Ectodermal cell (in vitro differentiated cells): ENCODE data around the gene CLEC16A.

ENCODE experiments used
- H3K27ac ChIP-seq: 2 replicates; pipeline ENCODE4 v1.7.0; 2013; ENCODE audit warnings: mild to moderate bottlenecking, low read depth, low read length; ENCODE audit not compliant: insufficient read depth, poor library complexity, severe bottlenecking
- H3K27me3 ChIP-seq: 2 replicates; pipeline ENCODE4 v1.7.0; 2013; ENCODE audit warnings: mild to moderate bottlenecking, low read length; ENCODE audit not compliant: insufficient read depth, control insufficient read depth, poor library complexity, severe bottlenecking
- H3K36me3 ChIP-seq: one replicate; pipeline ENCODE4 v1.7.0; 2013; ENCODE audit warnings: low read length; ENCODE audit not compliant: control insufficient read depth, insufficient read depth
- H3K4me1 ChIP-seq: one replicate; pipeline ENCODE4 v1.7.0; 2013; ENCODE audit warnings: low read length; ENCODE audit not compliant: control insufficient read depth, insufficient read depth
- H3K4me3 ChIP-seq: 2 replicates; pipeline ENCODE4 v1.7.0; 2013; ENCODE audit warnings: low read depth, low read length, control low read depth; ENCODE audit not compliant: insufficient read depth
- H3K9me3 ChIP-seq: 2 replicates; pipeline ENCODE4 v1.7.0; 2013; ENCODE audit warnings: mild to moderate bottlenecking, low read length, moderate library complexity; ENCODE audit not compliant: control insufficient read depth
- WGBS, 2 experiments: methylation state at CpG; one replicate each; pipeline ENCODE4 v1.1.7; 2013; ENCODE audit warnings: missing lambda C conversion rate in 2 of 2; 5-methylcytosine and 5-hydroxymethylcytosine counted together

CLEC16A gene

GRCh38 chr16:10932959-10933710 is 11.2 kb upstream of the CLEC16A start:
- Histone ChIP-seq H3K27ac (no peak overlapping the region), H3K4me3 (no peak overlapping the region), H3K36me3 (peaks cover 6% of the 10 kb centered on the region), H3K9me3 (no peaks in the 10 kb centered on the region), H3K27me3 (no peaks in the 10 kb centered on the region), H3K4me1 (no peaks in the 10 kb centered on the region)
- WGBS, 2 experiments = 94% methylated on average over 11 of the region's 11 CpGs

DNA sequence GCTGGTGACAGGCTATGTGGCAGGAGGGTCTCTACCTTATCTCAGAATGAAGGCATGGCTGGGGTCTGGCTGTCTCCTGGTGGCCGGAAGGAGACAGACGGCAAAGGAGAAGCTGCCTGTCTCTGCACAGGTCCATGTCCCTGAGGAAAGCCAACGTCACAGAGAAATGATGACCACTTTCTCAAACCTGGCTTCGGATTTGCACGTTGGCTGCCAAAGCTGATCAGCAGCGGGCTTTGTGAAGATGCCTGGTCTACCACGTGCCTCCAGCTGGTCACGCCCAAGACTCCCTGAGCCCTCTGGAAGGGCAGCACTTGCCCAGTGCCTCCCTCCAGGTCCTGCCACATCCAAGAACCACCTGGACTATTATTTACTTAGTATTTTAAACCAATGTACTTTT is 10.5 kb upstream of the CLEC16A start:
- Histone ChIP-seq H3K4me1 (no peaks in the 10 kb centered on the region), H3K9me3 (no peaks in the 10 kb centered on the region), H3K27ac (no peak overlapping the region), H3K27me3 (no peaks in the 10 kb centered on the region), H3K36me3 (peaks cover 6% of the 10 kb centered on the region), H3K4me3 (no peak overlapping the region)
- WGBS, 2 experiments = 94 to 95% methylated on average over 8 of the region's 8 CpGs

DNA sequence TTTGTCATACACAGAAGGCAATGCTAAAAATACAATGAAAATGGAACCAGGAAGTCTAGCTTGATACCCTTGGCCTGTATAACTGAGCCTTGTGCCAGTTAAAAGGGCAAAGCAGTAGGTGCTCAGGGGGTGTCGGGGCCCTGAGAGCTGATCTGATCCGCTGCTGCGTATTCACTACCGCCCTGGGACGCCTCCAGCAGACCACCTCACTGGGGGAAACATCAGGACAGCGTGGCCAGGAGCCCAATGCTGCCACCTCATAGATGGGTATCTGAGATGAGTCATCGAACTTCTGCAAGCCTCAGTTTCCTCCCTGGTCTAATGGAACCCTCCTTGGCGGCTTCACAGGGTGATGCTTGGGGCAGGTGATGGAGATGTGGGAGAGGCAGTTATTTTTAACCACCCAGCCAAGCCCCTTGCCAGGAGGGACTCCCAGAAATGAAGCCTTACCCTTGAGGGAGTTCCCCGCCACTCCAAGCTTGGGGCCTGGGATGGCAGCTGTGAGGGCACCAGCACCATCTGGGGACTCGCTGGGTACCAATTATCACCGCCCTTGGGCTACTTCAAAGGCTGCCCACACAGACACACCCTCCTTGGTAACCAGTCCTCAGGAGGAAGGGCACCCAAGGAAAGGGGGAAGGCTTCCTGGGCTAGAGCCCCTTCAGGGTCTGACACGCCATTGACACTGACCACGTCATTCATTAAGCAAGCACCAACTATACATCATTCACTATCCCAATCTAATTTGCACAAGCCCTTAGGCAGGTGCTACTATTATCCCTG is 9.8 kb upstream of the CLEC16A start:
- H3K27ac ChIP-seq = no peak overlapping the region
- H3K4me3 ChIP-seq = no peak overlapping the region
- no peaks in the 10 kb centered on the region for H3K4me1 ChIP-seq
- no peaks in the 10 kb centered on the region for H3K9me3 ChIP-seq
- 93 to 95% methylated on average over 13 of the region's 13 CpGs for WGBS, 2 experiments
- no peaks in the 10 kb centered on the region for H3K27me3 ChIP-seq
- peaks cover 6% of the 10 kb centered on the region for H3K36me3 ChIP-seq

- 91 to 93% methylated on average over 6 to 7 of the region's 7 CpGs for WGBS, 2 experiments
These were observed 9.0 kb upstream of the CLEC16A start for GRCh38 chr16:10935226-10935915.

DNA sequence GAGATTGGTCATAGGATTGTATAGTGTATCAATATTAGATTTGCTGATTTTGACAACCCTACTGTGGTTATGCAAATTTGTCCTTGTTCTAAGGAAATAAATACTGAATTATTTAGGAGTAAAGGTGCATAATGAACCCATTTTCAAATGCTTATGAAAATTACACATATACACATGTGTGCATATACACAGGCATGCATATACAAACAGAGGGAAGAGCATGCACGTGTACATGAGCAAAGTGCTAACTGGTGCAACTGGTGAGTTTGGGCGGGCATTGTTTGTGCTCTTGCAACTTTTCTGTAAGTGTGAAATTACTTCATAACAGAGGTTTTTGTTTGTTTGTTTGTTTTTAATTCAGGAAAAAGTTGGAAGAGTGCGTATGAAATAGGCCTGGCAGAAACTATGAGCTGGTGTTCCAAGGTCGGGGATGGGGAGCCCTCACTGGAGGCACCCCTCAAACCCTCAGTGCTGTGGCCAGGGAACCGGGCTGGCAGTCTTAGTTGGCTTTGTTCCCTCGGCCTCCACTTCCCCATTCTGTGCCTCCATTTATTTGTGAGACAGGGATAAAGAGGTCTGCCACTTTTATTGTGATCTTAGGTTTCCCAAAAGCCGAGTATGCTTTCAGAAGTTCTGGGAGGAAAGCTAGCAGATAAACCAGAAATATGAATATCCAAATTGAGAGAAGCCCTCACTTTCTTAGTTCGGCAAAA is 7.9 kb upstream of the CLEC16A start:
- Histone ChIP-seq H3K9me3 (no peaks in the 10 kb centered on the region), H3K4me3 (no peak overlapping the region), H3K27ac (no peak overlapping the region), H3K4me1 (peaks cover 15% of the 10 kb centered on the region), H3K27me3 (peaks cover 2% of the 10 kb centered on the region), H3K36me3 (peaks cover 6% of the 10 kb centered on the region)
- WGBS, 2 experiments = 82% methylated on average over 8 of the region's 8 CpGs

More at GRCh38 chr16:10935226-10935915, 9.0 kb upstream of the CLEC16A start:
- H3K36me3 ChIP-seq = peaks cover 6% of the 10 kb centered on the region
- no peaks in the 10 kb centered on the region for H3K9me3 ChIP-seq
- H3K27ac ChIP-seq = no peak overlapping the region
- no peaks in the 10 kb centered on the region for H3K27me3 ChIP-seq
- no peak overlapping the region for H3K4me3 ChIP-seq
- H3K4me1 ChIP-seq = peaks cover 6% of the 10 kb centered on the region

- H3K9me3 ChIP-seq = no peaks in the 10 kb centered on the region
- peaks cover 15% of the 10 kb centered on the region for H3K4me1 ChIP-seq
- no peak overlapping the region for H3K4me3 ChIP-seq
- 92% methylated on average over 11 of the region's 11 CpGs for WGBS, 2 experiments
- peaks cover 6% of the 10 kb centered on the region for H3K36me3 ChIP-seq
- no peak overlapping the region for H3K27ac ChIP-seq
- peaks cover 3% of the 10 kb centered on the region for H3K27me3 ChIP-seq
These were observed 7.1 kb upstream of the CLEC16A start for GRCh38 chr16:10937068-10937859.

- no peak overlapping the region for H3K27ac ChIP-seq
- peaks cover 15% of the 10 kb centered on the region for H3K4me1 ChIP-seq
- peaks cover under 1% of the 10 kb centered on the region for H3K36me3 ChIP-seq
- WGBS, 2 experiments = 95 to 96% methylated on average over 7 of the region's 7 CpGs
- H3K4me3 ChIP-seq = no peak overlapping the region
- peaks cover 6% of the 10 kb centered on the region for H3K27me3 ChIP-seq
- no peaks in the 10 kb centered on the region for H3K9me3 ChIP-seq
These were observed 6.0 kb upstream of the CLEC16A start for GRCh38 chr16:10938321-10938720.

DNA sequence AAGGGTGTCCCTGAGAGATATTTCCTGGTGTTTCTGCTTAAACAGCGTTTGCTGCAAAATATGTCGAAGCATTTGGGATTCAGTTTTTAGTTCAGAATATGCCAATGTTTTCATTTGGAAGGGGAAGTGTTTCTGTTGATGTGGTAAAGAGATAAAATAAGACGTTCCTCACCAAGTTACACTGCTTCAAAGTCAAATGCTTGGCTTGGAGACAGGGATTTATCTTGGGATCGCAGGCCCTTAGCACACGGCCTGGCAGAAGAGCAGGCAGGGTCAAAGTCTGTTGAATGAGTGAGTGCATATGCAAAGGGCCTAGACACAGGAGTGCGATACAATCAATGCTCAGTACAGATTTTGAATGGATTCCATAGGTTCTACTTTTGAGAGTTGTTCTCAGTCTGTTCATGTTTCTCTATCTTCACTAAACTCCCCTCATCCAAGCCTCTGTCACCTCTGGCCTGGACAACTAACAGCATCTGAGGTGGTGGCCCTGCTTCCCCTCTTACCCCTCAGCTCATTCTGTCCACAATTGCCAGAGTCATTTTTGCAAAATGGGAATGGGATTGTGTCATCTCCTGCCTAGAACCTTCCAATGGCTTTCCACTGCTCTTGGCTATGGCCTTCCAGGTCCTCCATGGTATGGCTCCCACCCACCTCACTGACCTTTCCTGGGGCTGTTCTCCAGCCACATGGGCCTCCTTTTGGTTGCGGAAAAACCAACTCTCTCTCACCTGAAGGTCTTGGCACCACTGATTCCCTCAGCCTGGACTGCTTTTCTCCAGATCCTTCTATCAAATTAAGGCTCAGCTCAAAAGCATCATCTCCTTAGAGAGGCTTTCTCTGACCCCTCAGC is 5.3 kb upstream of the CLEC16A start:
- WGBS, 2 experiments = 92 to 96% methylated on average over 7 of the region's 7 CpGs
- Histone ChIP-seq H3K27me3 (peaks cover 12% of the 10 kb centered on the region), H3K4me3 (no peak overlapping the region), H3K4me1 (peaks cover 15% of the 10 kb centered on the region), H3K27ac (no peak overlapping the region), H3K9me3 (no peaks in the 10 kb centered on the region), H3K36me3 (no peaks in the 10 kb centered on the region)
